Upper lobe of left lung (tissue), 4 donors: Measurements from ENCODE around the gene ZFR2.

ENCODE experiments used
- POLR2A ChIP-seq, 4 donors: fragments of 450-650 bp; IDR thresholded peaks; one replicate each; pipeline ENCODE4 v1.5.1; 2016 to 2017; ENCODE audit warnings: antibody characterized with exemption in 4 of 4, mild to moderate bottlenecking in 2 of 4
- TF ChIP-seq, protein P1 (sequence below), 6 experiments: fragments of 450-650 bp in 4 of 6; fragments of 200-600 bp in 2 of 6; sonication (generic) in 2 of 6; IDR thresholded peaks; one replicate each; pipeline ENCODE4 v1.5.1; 2016 to 2019; ENCODE audit warnings: antibody characterized with exemption in 6 of 6

GRCh38 chr19:3793799-3794198 is 75.0 kb downstream of the ZFR2 start:
- TF ChIP-seq, protein P1, sequence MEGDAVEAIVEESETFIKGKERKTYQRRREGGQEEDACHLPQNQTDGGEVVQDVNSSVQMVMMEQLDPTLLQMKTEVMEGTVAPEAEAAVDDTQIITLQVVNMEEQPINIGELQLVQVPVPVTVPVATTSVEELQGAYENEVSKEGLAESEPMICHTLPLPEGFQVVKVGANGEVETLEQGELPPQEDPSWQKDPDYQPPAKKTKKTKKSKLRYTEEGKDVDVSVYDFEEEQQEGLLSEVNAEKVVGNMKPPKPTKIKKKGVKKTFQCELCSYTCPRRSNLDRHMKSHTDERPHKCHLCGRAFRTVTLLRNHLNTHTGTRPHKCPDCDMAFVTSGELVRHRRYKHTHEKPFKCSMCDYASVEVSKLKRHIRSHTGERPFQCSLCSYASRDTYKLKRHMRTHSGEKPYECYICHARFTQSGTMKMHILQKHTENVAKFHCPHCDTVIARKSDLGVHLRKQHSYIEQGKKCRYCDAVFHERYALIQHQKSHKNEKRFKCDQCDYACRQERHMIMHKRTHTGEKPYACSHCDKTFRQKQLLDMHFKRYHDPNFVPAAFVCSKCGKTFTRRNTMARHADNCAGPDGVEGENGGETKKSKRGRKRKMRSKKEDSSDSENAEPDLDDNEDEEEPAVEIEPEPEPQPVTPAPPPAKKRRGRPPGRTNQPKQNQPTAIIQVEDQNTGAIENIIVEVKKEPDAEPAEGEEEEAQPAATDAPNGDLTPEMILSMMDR (IDR thresholded peaks at IDR 0.05) = no peak
- no peak for TF ChIP-seq POLR2A (IDR thresholded peaks at IDR 0.05)
